Measurements from ENCODE around the gene SCAMP2. TPM values are rescaled to one million over a fixed set of nuclear protein-coding genes. Genes with fewer than 3 reads are reported as not detected.

The SCAMP2 gene
- total RNA-seq, 4 donors from 2014 or later, result 154 to 234 (median 193) TPM

GRCh38 chr15:74840851-74841775, 32.1 kb downstream of the SCAMP2 start:
- intact Hi-C loops (cut with DNase I; ENCODE audit: low total_unique reads), result loop anchor here (5.0 to 10.0 kb wide), 2 partner anchors 59 to 114 kb away; partner anchors contain the start of genes CSK and RPP25
- H3K9me3 ChIP-seq, result no peaks in the 10 kb centered on the region
- TF ChIP-seq POLR2A (IDR thresholded peaks at IDR 0.05) (no peak), EP300 (IDR thresholded peaks at IDR 0.05; ENCODE audit: low read depth) (no peak), POLR2AphosphoS5 (IDR thresholded peaks at IDR 0.05) (no peak)
- TF ChIP-seq, protein P1, sequence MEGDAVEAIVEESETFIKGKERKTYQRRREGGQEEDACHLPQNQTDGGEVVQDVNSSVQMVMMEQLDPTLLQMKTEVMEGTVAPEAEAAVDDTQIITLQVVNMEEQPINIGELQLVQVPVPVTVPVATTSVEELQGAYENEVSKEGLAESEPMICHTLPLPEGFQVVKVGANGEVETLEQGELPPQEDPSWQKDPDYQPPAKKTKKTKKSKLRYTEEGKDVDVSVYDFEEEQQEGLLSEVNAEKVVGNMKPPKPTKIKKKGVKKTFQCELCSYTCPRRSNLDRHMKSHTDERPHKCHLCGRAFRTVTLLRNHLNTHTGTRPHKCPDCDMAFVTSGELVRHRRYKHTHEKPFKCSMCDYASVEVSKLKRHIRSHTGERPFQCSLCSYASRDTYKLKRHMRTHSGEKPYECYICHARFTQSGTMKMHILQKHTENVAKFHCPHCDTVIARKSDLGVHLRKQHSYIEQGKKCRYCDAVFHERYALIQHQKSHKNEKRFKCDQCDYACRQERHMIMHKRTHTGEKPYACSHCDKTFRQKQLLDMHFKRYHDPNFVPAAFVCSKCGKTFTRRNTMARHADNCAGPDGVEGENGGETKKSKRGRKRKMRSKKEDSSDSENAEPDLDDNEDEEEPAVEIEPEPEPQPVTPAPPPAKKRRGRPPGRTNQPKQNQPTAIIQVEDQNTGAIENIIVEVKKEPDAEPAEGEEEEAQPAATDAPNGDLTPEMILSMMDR (IDR thresholded peaks at IDR 0.05), result no peak
- H3K4me1 ChIP-seq, result peaks cover 19 to 30% (median 25%) of the 10 kb centered on the region in 4 donors
- WGBS, 2 donors (ENCODE audit: low coverage in 1 of 2), result 84% methylated on average over 6 of the region's 9 CpGs; no CpG with 5 or more reads in 1 of the 2 donors
- no peak overlapping the region for H3K27ac ChIP-seq
- H3K27me3 ChIP-seq, result no peaks in the 10 kb centered on the region
- in situ Hi-C loops (cut with MboI; ENCODE audit: low pct_ligation_motif_present in 1 of 4, low pct_unique_long_range_greater_than_20kb in 1 of 4, low sequenced_read_pairs in 3 of 4), result no loop called here
- peak overlapping the region in 1 of 4 donors; percentile 71 for H3K4me3 ChIP-seq
- H3K36me3 ChIP-seq, result peaks cover 0 to 7% (median 2%) of the 10 kb centered on the region in 4 donors
- no peak for DNase-seq

GRCh38 chr15:74839526-74840395, 33.4 kb downstream of the SCAMP2 start:
- Histone ChIP-seq H3K4me3 (no peak overlapping the region), H3K36me3 (peaks cover 0 to 3% (median 1%) of the 10 kb centered on the region in 4 donors), H3K9me3 (no peaks in the 10 kb centered on the region), H3K27me3 (no peaks in the 10 kb centered on the region), H3K27ac (no peak overlapping the region), H3K4me1 (peaks cover 19 to 30% (median 25%) of the 10 kb centered on the region in 4 donors)
- WGBS, 2 donors (ENCODE audit: low coverage in 1 of 2), result 87% methylated on average over 31 of the region's 31 CpGs; no CpG with 5 or more reads in 1 of the 2 donors
- no peak for TF ChIP-seq EP300 (IDR thresholded peaks at IDR 0.05; ENCODE audit: low read depth)
- TF ChIP-seq, protein P1 (IDR thresholded peaks at IDR 0.05), result no peak
- no peak for TF ChIP-seq POLR2A (IDR thresholded peaks at IDR 0.05)
- TF ChIP-seq POLR2AphosphoS5 (IDR thresholded peaks at IDR 0.05), result no peak
- intact Hi-C loops (cut with DNase I; ENCODE audit: low total_unique reads) (loop anchor here (5.0 to 10.0 kb wide), 2 partner anchors 57 to 115 kb away; partner anchors contain the start of genes CSK and RPP25), in situ Hi-C loops (cut with MboI; ENCODE audit: low pct_ligation_motif_present in 1 of 4, low pct_unique_long_range_greater_than_20kb in 1 of 4, low sequenced_read_pairs in 3 of 4) (loop anchor here in 1 of 4 donors (10.0 kb wide), 1 partner anchor 65 kb away; the partner anchor contains the start of gene FAM219B)
- no peak for DNase-seq

DNA sequence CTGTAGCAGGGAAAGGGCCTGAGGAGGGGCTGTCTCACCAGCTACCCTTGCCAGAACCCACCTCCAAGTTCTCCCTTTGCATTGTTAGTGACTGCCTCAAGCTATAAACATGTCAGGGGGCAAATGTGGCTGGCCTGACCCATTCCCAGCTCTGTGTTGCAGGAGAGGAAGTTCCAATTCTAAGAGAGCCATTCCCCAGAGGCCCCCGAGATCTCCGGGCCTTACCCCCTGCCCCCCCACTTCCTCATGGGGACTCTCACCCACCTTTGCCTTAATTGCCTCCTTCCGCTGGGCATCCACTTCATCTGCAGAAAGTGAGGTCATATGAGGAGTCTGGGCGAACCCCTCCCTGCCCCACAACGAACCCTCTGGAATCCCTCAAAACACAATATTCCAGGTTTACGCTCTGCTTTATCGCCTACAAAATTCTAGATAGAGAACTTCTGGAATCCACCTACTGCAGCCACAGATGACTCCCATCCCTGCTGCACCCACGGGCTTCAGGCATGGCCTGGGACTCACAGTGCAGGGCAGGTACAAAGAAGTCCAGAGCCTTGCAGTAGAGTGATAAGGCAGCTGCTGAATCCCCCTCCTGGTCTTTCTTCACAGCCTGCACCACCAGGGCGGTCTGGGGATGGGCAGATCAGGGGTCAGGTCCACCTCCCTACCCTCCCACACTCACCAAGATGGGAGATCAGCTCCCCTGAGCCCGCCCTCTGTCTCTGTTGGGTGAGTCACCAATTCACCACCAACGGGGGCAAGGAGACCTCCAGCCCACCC, 34.2 kb downstream of the SCAMP2 start:
- TF ChIP-seq EP300 (IDR thresholded peaks at IDR 0.05; ENCODE audit: low read depth), result no peak
- TF ChIP-seq, protein P1 (IDR thresholded peaks at IDR 0.05), result no peak
- TF ChIP-seq POLR2AphosphoS5 (IDR thresholded peaks at IDR 0.05), result no peak
- TF ChIP-seq POLR2A (IDR thresholded peaks at IDR 0.05), result no peak
- H3K4me1 ChIP-seq, result peaks cover 19 to 25% (median 24%) of the 10 kb centered on the region in 4 donors
- H3K4me3 ChIP-seq, result no peak overlapping the region
- in situ Hi-C loops (cut with MboI; ENCODE audit: low pct_ligation_motif_present in 1 of 4, low pct_unique_long_range_greater_than_20kb in 1 of 4, low sequenced_read_pairs in 3 of 4), result loop anchor here in 1 of 4 donors (10.0 kb wide), 1 partner anchor 66 kb away; the partner anchor contains the start of gene FAM219B
- no peak overlapping the region for H3K27ac ChIP-seq
- H3K9me3 ChIP-seq, result no peaks in the 10 kb centered on the region
- H3K27me3 ChIP-seq, result no peaks in the 10 kb centered on the region
- DNase-seq, result no peak
- H3K36me3 ChIP-seq, result no peaks in the 10 kb centered on the region
- intact Hi-C loops (cut with DNase I; ENCODE audit: low total_unique reads), result no loop called here
- 85% methylated on average over 11 of the region's 11 CpGs; no CpG with 5 or more reads in 1 of the 2 donors for WGBS, 2 donors (ENCODE audit: low coverage in 1 of 2)
